Occipital lobe (tissue), 2 donors: ENCODE results near the gene CAPN13. TPM values are rescaled to one million over a fixed set of nuclear protein-coding genes. Genes with fewer than 3 reads are reported as not detected.

Experiments used
- DNase-seq: peaks from one replicate; lab custom pipeline; 2025; lab: John Stamatoyannopoulos, UW
- total RNA-seq: library from RNA; depleted of rRNA; stranded (reverse); fragments of >200 nt; gene quantifications from one replicate; pipeline ENCODE4 v1.2.3, GENCODE V29; 2014

CAPN13 gene
- total RNA-seq, 1 donor from 2014 or later: 0.16 TPM

- no peak for DNase-seq
These were observed 17.5 kb downstream of the CAPN13 start for GRCh38 chr2:30789670-30790210.

GRCh38 chr2:30786923-30787685 is 20.1 kb downstream of the CAPN13 start:
- DNase-seq: no peak

DNA sequence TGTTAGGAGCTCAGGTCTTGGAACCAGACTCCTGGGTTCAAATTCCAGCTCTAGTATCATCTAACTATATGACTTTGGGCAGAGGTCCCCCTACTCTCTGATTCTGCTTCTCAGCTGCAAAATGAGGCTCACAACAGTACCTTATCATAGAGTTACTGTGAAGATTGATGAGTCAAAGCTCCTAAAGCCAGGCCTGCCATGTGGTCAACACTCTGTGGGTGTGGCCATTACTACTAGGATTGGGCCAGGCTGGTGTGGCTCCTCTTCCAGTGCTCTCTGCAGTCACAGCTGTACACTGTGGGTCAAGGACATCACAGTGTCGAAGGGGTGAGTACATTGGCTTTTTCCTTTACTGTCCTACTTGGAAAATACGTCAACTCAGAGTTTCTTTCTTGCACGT is 22.6 kb downstream of the CAPN13 start:
- no peak for DNase-seq

GRCh38 chr2:30781961-30782533 is 25.2 kb downstream of the CAPN13 start:
- DNase-seq: no peak

DNA sequence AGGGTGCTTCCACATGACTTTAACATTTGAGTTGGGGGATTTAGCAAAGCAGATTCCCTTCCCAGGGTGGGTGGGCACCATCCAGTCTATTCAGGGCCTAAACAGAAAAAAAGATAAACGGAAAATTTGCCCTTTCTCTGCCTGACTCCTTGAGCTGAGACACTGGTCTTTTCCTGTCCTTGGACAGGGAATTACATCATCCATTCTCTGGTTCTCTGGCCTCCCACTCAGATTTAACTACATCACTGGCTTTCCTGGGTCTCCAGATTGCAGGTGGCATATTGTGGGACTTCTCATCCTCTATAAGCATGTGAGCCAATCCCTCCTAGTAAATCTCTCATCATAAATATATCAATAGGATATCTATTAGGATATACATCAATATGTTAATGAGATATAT is 25.8 kb downstream of the CAPN13 start:
- no peak for DNase-seq

DNA sequence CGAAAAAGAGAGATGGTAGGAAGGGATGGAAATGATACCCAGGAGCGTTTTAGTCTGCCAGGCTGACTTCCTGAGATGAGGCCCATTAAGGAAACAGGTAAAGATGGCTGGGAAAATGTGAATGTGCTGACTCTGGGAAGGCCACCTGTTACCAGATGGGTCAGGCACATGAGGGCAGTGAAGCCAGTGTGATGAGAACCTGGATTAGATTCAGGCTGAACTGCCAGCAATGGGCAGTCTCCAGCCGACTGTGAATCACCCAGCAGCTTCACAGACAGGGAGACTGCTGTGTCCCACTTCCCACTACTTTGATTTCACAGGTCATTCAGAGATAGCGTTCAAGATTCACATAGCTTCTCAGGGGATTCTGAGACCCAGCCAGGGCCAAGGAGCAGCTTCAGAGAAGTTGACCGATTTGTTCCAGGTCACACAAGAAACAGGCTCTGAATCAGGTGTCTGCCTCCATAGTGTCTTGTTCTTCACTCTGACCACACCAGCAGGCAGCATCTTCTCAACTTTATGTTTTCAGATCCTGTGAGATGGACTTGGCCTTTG is 26.4 kb downstream of the CAPN13 start:
- no peak for DNase-seq

- DNase-seq: no peak
These were observed 28.6 kb downstream of the CAPN13 start for GRCh38 chr2:30778611-30779010.

DNA sequence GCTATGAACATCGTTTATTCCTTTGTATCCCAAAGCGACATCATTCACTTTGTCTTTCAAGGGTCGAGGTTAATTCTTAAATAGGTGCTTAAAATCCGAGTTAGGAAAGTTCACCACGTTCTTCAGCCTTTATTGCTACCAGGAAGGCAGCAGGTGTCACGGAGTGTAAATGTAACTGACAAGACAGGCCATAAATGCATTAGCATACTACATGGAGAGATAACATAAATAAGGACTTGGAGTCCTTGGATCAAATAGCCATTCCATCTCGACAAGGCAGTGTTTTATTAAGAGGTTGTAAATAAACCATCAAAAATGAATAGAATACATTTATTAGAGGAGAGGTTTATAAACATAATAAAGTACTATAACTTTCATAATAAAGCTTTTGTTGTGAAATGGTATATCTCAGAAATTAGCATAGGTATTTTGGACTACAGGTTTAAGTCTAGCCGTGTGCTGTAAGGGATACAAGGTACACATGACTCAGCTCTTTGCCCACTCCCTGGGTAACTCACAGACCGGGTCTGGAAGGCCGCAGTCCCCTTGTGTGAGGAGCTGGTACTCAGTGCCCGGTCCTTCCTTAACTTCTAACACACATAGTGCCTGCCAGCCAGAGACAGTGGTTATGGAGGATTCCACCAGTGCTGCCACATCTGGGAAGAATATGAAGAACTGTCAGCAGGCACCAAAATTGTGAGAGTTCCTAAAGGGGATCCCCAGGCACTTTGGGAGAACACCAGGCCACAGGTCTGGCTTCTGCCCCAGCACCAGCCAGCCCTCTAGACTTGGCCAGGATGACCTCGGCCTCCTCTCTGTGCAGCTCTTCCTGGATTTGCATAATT is 29.4 kb downstream of the CAPN13 start:
- DNase-seq: no peak

- no peak for DNase-seq
These were observed 30.2 kb downstream of the CAPN13 start for GRCh38 chr2:30776831-30777635.

DNA sequence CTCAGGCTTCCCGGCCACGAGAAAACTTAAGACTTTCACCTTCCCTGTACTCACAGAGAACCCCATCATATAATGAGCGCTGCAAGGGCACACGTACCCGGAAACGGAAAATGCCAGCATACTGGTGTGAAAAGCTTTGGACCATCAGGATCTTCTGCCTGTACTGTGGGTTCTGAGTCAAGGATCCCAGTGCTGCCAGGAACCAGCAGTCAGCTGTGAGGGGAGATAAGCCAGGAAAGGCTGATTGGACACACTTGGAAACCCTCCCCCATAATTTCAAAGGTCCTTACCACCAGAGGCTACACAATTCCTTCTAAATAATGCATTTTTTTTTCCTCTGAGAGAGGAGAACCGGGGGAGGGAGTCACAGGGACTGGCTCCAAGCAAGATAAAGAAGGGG is 31.4 kb downstream of the CAPN13 start:
- DNase-seq: no peak

- DNase-seq: no peak
These were observed 35.1 kb downstream of the CAPN13 start for GRCh38 chr2:30772021-30772705.

- no peak for DNase-seq
These were observed 36.2 kb downstream of the CAPN13 start for GRCh38 chr2:30770816-30771576.

GRCh38 chr2:30769891-30770462 is 37.3 kb downstream of the CAPN13 start:
- no peak for DNase-seq

GRCh38 chr2:30769481-30769780 is 37.8 kb downstream of the CAPN13 start:
- no peak for DNase-seq

DNA sequence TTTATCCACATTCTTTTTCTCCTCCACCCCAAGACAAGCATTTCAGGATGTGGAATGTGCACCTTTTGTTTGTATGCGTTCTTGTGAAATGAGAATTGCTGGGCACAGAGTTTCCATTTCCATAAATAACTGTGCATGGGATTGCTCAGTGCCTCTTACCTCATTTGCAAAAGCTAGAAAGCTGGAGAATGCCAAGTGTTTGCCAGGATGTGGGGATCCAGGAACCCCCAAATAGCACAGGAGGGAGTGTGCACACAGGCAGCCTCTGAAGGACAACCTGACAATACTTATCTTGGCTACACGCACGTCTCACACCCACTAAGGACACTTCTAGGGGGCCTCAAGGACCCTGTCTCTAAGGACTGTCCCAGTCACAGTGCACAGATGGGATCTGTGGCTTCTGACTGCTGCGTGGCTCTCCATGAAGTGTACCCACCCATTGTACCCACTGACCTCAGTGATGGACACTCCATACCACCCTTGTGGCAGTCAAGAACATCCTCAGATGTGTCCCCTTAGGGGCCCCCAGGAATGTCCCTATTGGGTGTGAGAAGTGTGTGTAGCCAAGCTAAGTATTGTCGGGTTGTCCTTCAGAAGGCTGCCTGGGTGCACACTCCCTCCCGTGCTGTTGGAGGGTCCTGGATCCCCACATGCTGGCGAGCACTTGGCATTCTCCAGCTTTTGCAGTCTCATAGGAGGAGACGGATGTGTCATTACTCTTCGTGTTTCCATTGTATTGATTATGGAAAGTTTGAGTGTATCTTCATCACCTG is 38.4 kb downstream of the CAPN13 start:
- no peak for DNase-seq

DNA sequence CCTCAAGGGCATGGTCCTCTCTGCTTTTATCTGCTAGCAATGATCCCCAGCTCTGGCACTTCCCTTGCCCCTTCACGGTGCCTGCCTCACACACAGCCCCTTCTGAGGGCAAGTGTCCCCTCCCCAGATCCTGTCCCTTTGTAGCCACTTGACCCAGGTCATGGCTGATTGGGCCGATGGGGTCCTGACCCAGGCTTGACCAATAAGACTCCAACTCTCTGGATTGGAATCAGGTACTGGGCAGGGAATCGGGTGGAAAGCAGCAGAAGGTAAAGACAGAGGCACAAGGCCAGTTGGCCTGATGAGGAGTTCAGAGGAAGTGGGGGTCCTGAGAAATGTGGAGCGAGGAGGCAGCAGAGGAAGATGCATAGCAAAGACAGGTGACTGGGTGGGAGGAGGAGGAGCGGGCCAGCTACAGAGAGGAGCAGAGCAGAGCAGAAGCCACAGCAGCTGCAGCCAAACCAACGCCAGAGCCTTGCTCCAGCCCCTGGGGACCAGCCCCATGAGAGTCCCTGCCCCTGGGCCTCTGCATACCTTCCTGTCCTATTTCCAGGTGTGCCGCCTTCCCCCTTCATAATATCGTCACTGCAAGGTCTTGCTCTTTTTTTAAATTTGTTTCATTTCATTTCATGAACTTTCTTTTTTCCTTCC is 39.1 kb downstream of the CAPN13 start:
- DNase-seq: no peak

- no peak for DNase-seq
These were observed 40.6 kb downstream of the CAPN13 start for GRCh38 chr2:30766666-30767065.

- no peak for DNase-seq
These were observed 41.3 kb downstream of the CAPN13 start for GRCh38 chr2:30765876-30766470.
